Right atrium auricular region (tissue), 2 donors: ENCODE measurements around the gene THSD7B. TPM values are rescaled to one million over a fixed set of nuclear protein-coding genes. Genes with fewer than 3 reads are reported as not detected.

Source experiments
- DNase-seq: peaks from one replicate; pipeline ENCODE4 v3.0.0-alpha.2; 2019; ENCODE audit warnings: low spot score
- H3K27ac ChIP-seq, 2 donors: fragments of 200-600 bp; sonication (generic); 1 replicate in 1 of 2; 2 replicates in 1 of 2; pipeline ENCODE4 v1.5.1; 2016 to 2019
- H3K27me3 ChIP-seq, 2 donors: fragments of 200-600 bp; sonication (generic); one replicate each; pipeline versions ENCODE4 v1.5.1 to v1.6.0; 2017 to 2019
- H3K36me3 ChIP-seq: fragments of 200-600 bp; sonication (generic); one replicate; pipeline ENCODE4 v1.5.1; 2016
- H3K4me1 ChIP-seq, 2 donors: fragments of 200-600 bp; sonication (generic); one replicate each; pipeline versions ENCODE4 v1.5.1 to v1.6.0; 2017 to 2019
- H3K4me3 ChIP-seq, 2 donors: fragments of 200-600 bp; sonication (generic); 1 replicate in 1 of 2; 2 replicates in 1 of 2; pipeline ENCODE4 v1.5.1; 2017 to 2019; ENCODE audit warnings: mild to moderate bottlenecking in 1 of 2, moderate library complexity in 1 of 2
- H3K9me3 ChIP-seq, 2 donors: fragments of 200-600 bp; sonication (generic); one replicate each; pipeline ENCODE4 v1.5.1; 2019
- total RNA-seq, 2 donors: library from RNA; depleted of rRNA; stranded (reverse); fragments of >200 nt; gene quantifications; one replicate each; pipeline ENCODE4 v1.1.0, GENCODE V29; 2016
- TF ChIP-seq, protein P1 (sequence below), 2 donors: fragments of 200-600 bp; sonication (generic); IDR thresholded peaks; one replicate each; pipeline ENCODE4 v1.5.1; 2019; ENCODE audit warnings: antibody characterized with exemption in 2 of 2

THSD7B gene
- total RNA-seq, 2 donors from 2014 or later = 0.07 to 0.08 TPM

DNA sequence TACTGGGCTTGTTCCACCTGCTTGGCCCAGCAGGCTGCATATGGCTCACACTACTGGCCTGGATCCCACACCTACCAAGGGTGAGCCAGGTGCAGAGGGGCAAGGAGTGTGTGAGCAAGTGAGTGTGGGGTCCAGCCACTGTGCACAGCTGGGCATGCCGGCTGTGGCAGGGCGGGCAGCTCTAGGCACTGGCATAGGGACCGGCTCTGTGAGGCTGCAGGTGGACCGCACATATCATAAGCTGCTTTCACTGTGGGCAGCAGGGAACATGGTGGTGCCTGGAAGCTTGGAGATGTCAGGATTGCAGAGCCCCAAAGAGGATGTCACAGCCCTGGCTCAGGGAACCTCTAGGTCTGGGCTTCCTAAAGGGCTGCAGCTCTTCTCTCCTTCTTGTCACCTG is 154.3 kb downstream of the THSD7B start:
- no peak for DNase-seq
- Histone ChIP-seq H3K4me3 (no peak overlapping the region), H3K27me3 (no peaks in the 10 kb centered on the region), H3K9me3 (peaks cover 0 to 6% of the 10 kb centered on the region in 2 donors), H3K4me1 (no peaks in the 10 kb centered on the region), H3K27ac (no peak overlapping the region), H3K36me3 (no peaks in the 10 kb centered on the region)
- TF ChIP-seq, protein P1, sequence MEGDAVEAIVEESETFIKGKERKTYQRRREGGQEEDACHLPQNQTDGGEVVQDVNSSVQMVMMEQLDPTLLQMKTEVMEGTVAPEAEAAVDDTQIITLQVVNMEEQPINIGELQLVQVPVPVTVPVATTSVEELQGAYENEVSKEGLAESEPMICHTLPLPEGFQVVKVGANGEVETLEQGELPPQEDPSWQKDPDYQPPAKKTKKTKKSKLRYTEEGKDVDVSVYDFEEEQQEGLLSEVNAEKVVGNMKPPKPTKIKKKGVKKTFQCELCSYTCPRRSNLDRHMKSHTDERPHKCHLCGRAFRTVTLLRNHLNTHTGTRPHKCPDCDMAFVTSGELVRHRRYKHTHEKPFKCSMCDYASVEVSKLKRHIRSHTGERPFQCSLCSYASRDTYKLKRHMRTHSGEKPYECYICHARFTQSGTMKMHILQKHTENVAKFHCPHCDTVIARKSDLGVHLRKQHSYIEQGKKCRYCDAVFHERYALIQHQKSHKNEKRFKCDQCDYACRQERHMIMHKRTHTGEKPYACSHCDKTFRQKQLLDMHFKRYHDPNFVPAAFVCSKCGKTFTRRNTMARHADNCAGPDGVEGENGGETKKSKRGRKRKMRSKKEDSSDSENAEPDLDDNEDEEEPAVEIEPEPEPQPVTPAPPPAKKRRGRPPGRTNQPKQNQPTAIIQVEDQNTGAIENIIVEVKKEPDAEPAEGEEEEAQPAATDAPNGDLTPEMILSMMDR (IDR thresholded peaks at IDR 0.05) = no peak

DNA sequence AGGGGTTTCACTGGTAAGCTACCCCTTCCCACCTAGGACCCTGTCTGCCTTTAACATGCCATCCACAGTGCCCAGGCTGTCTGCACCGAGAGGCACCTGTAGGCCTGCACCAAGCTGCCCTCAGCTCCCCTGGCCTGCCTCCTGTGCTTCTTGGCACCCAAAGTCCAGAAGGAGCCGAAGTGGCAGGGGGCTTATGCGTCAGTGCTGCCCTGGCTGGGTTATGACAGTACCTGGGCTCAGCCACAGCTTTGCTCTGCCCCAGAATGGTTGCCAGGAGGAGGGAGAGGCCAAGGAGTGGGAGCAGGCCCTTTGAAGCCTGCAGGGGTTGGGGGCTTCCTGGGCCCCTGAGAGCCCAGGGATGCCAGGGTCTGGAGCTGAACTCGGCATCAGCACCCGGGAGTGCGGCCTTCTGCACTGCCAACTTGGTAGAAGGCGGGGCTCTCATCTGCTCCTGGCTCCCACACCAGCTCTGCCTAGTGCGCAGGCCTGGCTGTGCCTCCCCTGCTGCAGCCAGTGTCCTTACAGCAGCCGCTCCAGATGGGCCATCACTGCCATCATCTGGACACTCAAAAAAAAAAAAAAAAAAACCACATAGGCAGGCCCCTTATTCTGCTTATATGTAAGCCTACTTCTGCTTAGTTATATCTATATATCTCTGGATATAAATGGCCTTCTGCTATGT is 155.4 kb downstream of the THSD7B start:
- no peak for DNase-seq
- no peak overlapping the region for H3K4me3 ChIP-seq
- H3K4me1 ChIP-seq = no peaks in the 10 kb centered on the region

DNA sequence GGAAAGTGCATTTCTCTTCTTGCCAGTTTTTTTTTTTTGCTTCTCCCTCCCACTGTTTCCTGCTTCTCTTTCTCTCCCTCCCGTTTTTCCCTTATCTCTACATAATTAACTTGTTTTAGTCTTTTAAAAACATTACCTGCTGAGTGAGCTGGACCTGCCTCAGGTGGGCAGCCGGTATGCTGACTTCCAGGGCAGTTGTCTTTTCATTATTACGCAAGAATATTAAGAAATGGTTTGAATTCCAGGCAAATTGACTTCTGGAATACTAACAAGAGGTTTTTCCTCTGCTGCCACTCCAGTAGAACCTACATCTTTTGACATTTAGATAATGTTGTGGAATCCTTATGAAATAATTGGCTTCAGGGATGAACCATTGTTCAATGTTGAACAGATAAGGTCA is 161.8 kb downstream of the THSD7B start:
- TF ChIP-seq, protein P1 (IDR thresholded peaks at IDR 0.05) = no peak

More for the DNA sequence above, 155.4 kb downstream of the THSD7B start:
- Histone ChIP-seq H3K27ac (no peak overlapping the region), H3K9me3 (peaks cover 0 to 6% of the 10 kb centered on the region in 2 donors), H3K36me3 (no peaks in the 10 kb centered on the region), H3K27me3 (no peaks in the 10 kb centered on the region)
- TF ChIP-seq, protein P1 (IDR thresholded peaks at IDR 0.05) = no peak

DNA sequence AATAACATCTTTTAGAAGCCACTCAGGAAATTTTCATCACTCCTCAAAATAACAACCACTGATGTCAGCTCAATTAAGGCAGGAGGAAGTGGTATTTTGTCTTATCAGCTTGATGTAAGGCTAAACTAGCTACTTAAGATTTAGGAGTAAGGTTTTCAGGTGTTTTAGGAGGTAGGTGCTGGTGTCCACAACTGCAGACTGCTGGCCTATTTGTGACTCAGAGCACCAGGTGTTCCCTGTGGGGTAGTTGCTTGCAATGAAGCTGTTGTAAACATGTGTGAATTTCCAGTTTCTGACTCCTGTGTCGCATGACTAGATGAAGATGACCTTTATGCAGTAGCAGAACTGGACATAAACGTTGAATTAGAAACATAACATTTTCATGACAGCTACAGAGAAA is 164.2 kb downstream of the THSD7B start:
- Histone ChIP-seq H3K4me1 (no peaks in the 10 kb centered on the region), H3K9me3 (no peaks in the 10 kb centered on the region), H3K27me3 (no peaks in the 10 kb centered on the region), H3K27ac (no peak overlapping the region), H3K36me3 (no peaks in the 10 kb centered on the region), H3K4me3 (no peak overlapping the region)
- no peak for DNase-seq
- TF ChIP-seq, protein P1 (IDR thresholded peaks at IDR 0.05) = no peak

More for the DNA sequence above, 161.8 kb downstream of the THSD7B start:
- Histone ChIP-seq H3K4me1 (no peaks in the 10 kb centered on the region), H3K27me3 (no peaks in the 10 kb centered on the region), H3K27ac (no peak overlapping the region), H3K4me3 (no peak overlapping the region), H3K36me3 (no peaks in the 10 kb centered on the region), H3K9me3 (no peaks in the 10 kb centered on the region)
- no peak for DNase-seq

DNA sequence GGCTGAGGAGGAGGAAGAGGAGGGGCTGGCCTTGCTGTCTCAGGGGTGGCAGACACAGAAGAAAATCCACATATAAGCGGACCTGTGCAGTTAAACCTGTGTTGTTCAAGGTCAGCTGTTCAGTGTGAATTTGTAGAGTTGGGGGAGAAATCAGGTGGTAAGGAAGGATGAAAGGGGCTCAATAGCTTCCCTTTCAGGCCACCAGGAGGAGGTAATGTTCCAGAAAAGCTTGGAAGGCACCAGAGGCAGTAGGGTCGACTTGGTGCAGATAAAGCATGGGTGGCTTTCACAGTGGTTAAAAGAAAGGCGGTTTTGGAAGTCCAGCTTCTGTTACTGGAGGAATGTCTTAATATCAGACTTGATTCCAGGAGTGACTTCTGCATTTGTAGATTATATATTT is 167.4 kb downstream of the THSD7B start:
- H3K27me3 ChIP-seq = no peaks in the 10 kb centered on the region
- DNase-seq = no peak
- no peaks in the 10 kb centered on the region for H3K4me1 ChIP-seq
- no peak overlapping the region for H3K4me3 ChIP-seq
- H3K27ac ChIP-seq = no peak overlapping the region
- H3K9me3 ChIP-seq = peaks cover 0 to 5% of the 10 kb centered on the region in 2 donors
- H3K36me3 ChIP-seq = no peaks in the 10 kb centered on the region
- TF ChIP-seq, protein P1 (IDR thresholded peaks at IDR 0.05) = peak in 1 of 2 donors; percentile 53

DNA sequence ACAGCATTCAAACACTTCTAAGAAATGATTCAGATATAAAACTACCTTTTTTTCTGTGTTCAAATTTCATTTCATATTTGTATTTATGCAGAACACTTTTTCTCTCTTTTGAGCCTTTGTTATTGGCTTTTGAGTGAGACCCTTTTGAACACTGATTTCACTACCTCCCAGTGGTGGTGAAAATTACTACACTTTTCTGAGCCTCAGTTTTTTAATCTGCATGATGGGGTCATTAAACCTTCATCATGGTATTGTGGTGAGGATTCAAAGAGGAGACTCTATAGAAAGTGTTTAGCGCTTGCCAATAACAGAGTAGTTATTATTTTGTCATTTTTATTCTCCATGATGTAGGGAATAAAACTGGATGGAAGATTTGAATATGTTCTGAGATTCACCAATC is 169.8 kb downstream of the THSD7B start:
- H3K4me3 ChIP-seq = no peak overlapping the region
- TF ChIP-seq, protein P1 (IDR thresholded peaks at IDR 0.05) = no peak
- no peaks in the 10 kb centered on the region for H3K36me3 ChIP-seq
- H3K9me3 ChIP-seq = peaks cover 0 to 5% of the 10 kb centered on the region in 2 donors
- H3K27me3 ChIP-seq = no peaks in the 10 kb centered on the region
- H3K4me1 ChIP-seq = no peaks in the 10 kb centered on the region
- DNase-seq = no peak
- no peak overlapping the region for H3K27ac ChIP-seq
